ENCODE data around the gene NXPE3. TPM values are rescaled to one million over a fixed set of nuclear protein-coding genes. Genes with fewer than 3 reads are reported as not detected.

NXPE3 gene
- total and polyA plus RNA-seq, 2 of the 8 experiments (the other 6 are each of a cell fraction or from before 2014, with no cell fraction given): 10.9 to 22.7 TPM

DNA sequence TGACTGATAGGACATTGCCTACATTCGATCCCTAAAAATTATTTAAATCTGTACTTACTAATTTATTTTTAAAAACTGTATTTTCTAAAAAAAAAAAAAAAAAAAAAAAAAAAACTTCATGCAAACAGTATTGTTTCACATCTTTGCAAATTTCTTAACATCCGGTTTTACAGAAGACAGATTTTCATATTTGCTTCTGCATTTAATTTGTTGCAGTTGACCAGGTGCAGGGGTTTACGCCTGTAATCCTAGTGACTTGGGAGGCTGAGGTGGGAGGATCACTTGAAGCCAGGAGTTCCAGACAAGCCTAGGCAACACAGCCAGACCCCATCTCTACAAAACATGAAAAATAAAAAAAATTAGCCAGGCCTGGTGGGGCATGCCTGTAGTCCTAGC, 63.9 kb downstream of the NXPE3 start (continued):
- TF ChIP-seq CBX5 (IDR thresholded peaks at IDR 0.05; ENCODE audit: low read depth, low read length) (no peak), SUZ12 (IDR thresholded peaks at IDR 0.05; ENCODE audit: low read length) (no peak), TEAD4 (IDR thresholded peaks at IDR 0.05; ENCODE audit: low read depth, low read length) (no peak), BRCA1 (IDR thresholded peaks at IDR 0.05; ENCODE audit: low read depth, low read length) (no peak), RFX5 (IDR thresholded peaks at IDR 0.05; ENCODE audit: borderline replicate concordance, low read depth, low read length) (no peak)
- TF ChIP-seq, protein P1, sequence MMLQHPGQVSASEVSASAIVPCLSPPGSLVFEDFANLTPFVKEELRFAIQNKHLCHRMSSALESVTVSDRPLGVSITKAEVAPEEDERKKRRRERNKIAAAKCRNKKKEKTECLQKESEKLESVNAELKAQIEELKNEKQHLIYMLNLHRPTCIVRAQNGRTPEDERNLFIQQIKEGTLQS (IDR thresholded peaks at IDR 0.05; ENCODE audit: insufficient read depth, low read depth, low read length): no peak
